ENCODE measurements around the gene POLR3F.
"Not testable (repeated sequence)": the region's sequence is repeated elsewhere in the genome, so short reads cannot be mapped to it uniquely, and the experiment has no call there.

Gene POLR3F

DNA sequence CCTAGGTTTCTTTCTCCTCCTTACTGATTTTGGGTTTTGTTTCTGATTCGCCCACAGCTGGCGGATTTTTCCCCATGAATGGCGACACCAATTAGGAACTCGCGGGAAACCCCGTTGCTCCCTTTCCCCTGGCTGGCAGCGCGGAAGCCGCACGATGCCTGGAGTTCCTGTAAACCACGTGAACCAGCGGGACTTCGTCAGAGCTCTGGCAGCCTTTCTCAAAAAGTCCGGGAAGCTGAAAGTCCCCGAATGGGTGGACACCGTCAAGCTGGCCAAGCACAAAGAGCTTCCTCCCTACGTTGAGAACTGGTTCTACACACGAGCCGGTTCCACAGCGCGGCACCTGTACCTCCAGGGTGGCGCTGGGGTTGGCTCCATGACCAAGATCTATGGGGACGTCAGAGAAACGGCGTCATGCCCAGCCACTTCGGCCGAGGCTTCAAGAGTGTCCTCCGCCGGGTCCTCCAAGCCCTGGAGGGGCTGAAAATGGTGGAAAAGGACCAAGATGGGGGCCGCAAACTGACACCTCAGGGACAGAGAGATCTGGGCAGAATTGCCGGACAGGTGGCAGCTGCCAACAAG lies 37.4 kb downstream of the POLR3F start:
- H3K9me3 ChIP-seq (ENCODE audit: control insufficient read depth in 2 of 2, low read length in 2 of 2): no peaks in the 10 kb centered on the region
- no peak overlapping the region for H3K27ac ChIP-seq (ENCODE audit: low read length)
- no peak overlapping the region for H3K4me3 ChIP-seq (ENCODE audit: low read length in 2 of 2)

DNA sequence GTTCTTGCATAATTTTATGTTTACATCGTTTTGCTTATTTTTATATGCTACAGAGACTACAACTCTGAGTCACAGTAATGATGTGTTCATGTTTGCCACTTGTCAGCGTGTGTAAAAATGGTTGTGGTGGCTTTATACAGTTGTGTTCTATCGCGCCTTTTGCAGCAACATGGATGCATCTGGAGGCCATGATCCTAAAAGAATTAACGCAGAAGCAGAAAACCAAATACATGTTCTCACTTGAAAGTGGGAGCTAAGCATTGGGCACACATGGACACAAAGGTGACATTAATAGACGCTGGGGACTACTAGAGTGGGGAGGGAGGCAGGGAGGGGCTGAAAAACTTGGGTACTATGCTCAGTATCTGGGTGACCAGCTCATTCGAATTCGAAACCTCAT lies 39.6 kb downstream of the POLR3F start:
- peaks cover 0 to 4% of the 10 kb centered on the region in 2 donors for H3K27me3 ChIP-seq (ENCODE audit: control insufficient read depth in 1 of 2, insufficient read depth in 2 of 2, low read length in 2 of 2)
- H3K27ac ChIP-seq (ENCODE audit: low read length): peak overlapping the region; percentile 97
- H3K9me3 ChIP-seq (ENCODE audit: control insufficient read depth in 2 of 2, low read length in 2 of 2): no peaks in the 10 kb centered on the region
- peaks cover 6% of the 10 kb centered on the region for H3K4me1 ChIP-seq (ENCODE audit: control insufficient read depth, insufficient read depth, low read length)
- H3K36me3 ChIP-seq (ENCODE audit: control insufficient read depth in 2 of 2, insufficient read depth in 2 of 2, low read length in 2 of 2): peaks cover 4 to 7% of the 10 kb centered on the region in 2 donors
- peak overlapping the region; percentile 85 to 100 for H3K4me3 ChIP-seq (ENCODE audit: low read length in 2 of 2)
- peak overlapping the region; percentile 81 to 99 for H3K9ac ChIP-seq (ENCODE audit: low read length in 2 of 2)

More for the DNA sequence above, 37.4 kb downstream of the POLR3F start:
- Histone ChIP-seq H3K4me1 (ENCODE audit: control insufficient read depth, insufficient read depth, low read length) (peaks cover 6% of the 10 kb centered on the region), H3K9ac (ENCODE audit: low read length in 2 of 2) (no peak overlapping the region), H3K36me3 (ENCODE audit: control insufficient read depth in 2 of 2, insufficient read depth in 2 of 2, low read length in 2 of 2) (no peaks in the 10 kb centered on the region), H3K27me3 (ENCODE audit: control insufficient read depth in 1 of 2, insufficient read depth in 2 of 2, low read length in 2 of 2) (peaks cover 0 to 4% of the 10 kb centered on the region in 2 donors)

DNA sequence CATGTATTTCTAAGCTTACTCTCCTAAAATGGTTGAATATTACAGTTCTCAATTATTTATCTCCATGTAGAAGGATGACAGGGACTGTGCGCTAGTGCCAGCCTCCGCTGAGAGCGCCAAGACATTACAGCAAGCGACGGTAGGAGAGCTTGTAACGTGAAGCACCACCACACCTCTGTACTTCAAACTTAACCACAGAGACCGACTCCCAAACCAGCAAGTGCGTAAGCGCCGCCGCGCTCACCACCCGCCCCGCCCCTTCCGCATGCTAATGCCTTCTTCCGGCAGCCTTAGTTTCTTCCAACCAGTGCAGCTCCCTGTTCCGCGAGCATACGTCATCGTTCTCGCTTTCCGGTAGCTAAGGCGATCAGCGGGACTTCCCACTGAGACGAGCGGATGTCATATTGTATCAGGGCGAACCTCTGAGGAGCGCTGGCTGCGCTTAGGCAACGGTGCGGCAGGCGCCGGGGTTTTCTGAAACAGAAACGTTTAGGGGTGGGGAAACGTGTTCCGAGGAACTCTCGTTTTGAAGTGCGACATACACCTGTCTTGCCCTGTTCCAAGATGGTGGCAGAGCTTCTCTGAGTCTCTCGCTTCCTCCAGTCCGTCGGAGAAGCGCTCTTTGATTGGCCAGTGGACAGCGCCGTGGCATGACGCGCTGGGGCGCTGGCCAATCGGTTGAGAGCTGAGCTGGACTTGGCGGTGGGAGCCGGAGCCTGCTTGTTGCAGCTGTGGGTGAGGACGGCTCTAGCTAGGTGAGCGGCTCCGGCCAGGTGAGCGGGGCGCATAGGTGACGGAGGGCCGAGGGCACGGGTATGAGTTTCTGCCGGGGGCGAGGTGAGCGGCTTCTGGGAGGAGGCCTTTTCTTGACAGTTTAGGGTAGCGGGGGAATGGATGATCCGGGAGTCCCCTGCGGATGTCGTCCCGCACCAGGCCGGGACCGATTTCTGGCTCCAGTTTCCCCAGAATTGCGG lies 40.3 kb downstream of the POLR3F start, which contains the start of gene SEC23B:
TSS of gene SEC23B (plus strand) at position 723 of the 974 bp plus-strand sequence. CDS start 2,896 bp downstream, outside the sequence.
- no peaks in the 10 kb centered on the region for H3K9me3 ChIP-seq (ENCODE audit: control insufficient read depth in 2 of 2, low read length in 2 of 2)
- H3K4me3 ChIP-seq (ENCODE audit: low read length in 2 of 2): peak within 1 kb of the TSS; percentile 85 to 100
- peaks cover 0 to 4% of the 10 kb centered on the region in 2 donors for H3K27me3 ChIP-seq (ENCODE audit: control insufficient read depth in 1 of 2, insufficient read depth in 2 of 2, low read length in 2 of 2)
- peak within 1 kb of the TSS; percentile 81 to 99 for H3K9ac ChIP-seq (ENCODE audit: low read length in 2 of 2)
- H3K27ac ChIP-seq (ENCODE audit: low read length): peak within 1 kb of the TSS; percentile 97
- H3K36me3 ChIP-seq (ENCODE audit: control insufficient read depth in 2 of 2, insufficient read depth in 2 of 2, low read length in 2 of 2): peaks cover 4 to 7% of the 10 kb centered on the region in 2 donors
- H3K4me1 ChIP-seq (ENCODE audit: control insufficient read depth, insufficient read depth, low read length): peaks cover 6% of the 10 kb centered on the region

DNA sequence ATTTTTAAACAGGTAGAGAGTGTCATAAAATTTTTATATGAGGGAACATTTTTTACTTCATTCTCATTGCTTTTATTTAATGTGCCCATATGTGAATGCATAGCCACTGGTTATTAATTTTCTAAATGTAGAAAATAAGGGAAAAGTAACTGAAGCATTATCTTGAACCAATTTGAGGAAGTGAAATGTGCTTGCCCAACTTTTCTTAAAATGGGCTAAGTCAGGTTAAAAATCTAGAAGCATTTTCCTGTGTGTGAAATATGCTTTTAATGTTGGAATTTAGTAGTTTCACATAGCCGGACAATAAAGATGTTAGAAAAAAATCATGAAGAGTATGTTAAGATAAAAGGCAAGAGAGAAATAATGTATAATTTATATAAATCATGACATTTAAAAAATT lies 44.4 kb downstream of the POLR3F start:
- Histone ChIP-seq H3K36me3 (ENCODE audit: control insufficient read depth in 2 of 2, insufficient read depth in 2 of 2, low read length in 2 of 2) (peaks cover 13 to 18% of the 10 kb centered on the region in 2 donors), H3K27me3 (ENCODE audit: control insufficient read depth in 1 of 2, insufficient read depth in 2 of 2, low read length in 2 of 2) (no peaks in the 10 kb centered on the region), H3K4me1 (ENCODE audit: control insufficient read depth, insufficient read depth, low read length) (peaks cover 6% of the 10 kb centered on the region), H3K27ac (ENCODE audit: low read length) (no peak overlapping the region), H3K9ac (ENCODE audit: low read length in 2 of 2) (no peak overlapping the region), H3K9me3 (ENCODE audit: control insufficient read depth in 2 of 2, low read length in 2 of 2) (no peaks in the 10 kb centered on the region), H3K4me3 (ENCODE audit: low read length in 2 of 2) (no peak overlapping the region)

DNA sequence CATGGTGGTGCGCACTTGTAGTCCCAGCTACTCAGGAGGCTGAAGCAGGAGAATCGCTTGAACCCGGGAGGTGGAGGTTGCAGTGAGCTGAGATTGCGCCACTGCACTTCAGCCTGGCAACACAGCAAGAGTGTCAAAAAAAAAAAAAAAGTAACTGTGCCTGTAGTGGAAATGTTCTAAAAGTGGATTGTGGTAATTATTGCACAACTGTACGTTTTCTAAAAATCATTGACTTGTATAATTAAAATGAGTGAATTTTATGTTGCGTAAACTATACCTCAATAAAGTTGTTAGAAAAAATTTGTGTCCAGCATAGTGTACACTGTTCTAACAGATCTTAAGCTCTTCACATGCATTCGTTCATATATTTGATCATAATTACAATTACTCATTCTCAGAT lies 46.0 kb downstream of the POLR3F start:
- peaks cover 2% of the 10 kb centered on the region for H3K4me1 ChIP-seq (ENCODE audit: control insufficient read depth, insufficient read depth, low read length)

DNA sequence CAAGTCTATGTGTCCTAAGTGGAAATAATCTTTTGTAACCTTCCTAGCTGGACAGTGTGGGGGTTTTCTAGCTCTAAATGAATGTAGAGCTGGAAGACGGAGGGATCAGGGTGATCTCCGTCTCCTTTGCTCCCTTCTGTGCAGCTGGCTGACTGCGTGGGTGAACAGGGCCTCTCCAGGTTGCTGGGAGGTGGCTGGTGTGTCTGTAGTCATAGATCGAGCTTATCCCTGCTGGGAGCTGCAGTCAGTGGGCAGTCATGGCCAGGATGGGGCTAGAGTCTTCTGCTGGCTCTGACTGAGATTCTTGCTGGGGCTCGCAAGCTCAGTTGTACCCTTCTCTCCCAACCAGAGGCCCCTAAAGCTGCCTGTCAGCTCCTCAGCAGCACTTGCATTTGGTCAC lies 46.9 kb downstream of the POLR3F start:
- Histone ChIP-seq H3K4me1 (ENCODE audit: control insufficient read depth, insufficient read depth, low read length) (no peaks in the 10 kb centered on the region), H3K36me3 (ENCODE audit: control insufficient read depth in 2 of 2, insufficient read depth in 2 of 2, low read length in 2 of 2) (peaks cover 13 to 21% of the 10 kb centered on the region in 2 donors), H3K9ac (ENCODE audit: low read length in 2 of 2) (no peak overlapping the region), H3K4me3 (ENCODE audit: low read length in 2 of 2) (no peak overlapping the region), H3K27ac (ENCODE audit: low read length) (no peak overlapping the region), H3K9me3 (ENCODE audit: control insufficient read depth in 2 of 2, low read length in 2 of 2) (no peaks in the 10 kb centered on the region), H3K27me3 (ENCODE audit: control insufficient read depth in 1 of 2, insufficient read depth in 2 of 2, low read length in 2 of 2) (no peaks in the 10 kb centered on the region)

More for the DNA sequence above, 46.0 kb downstream of the POLR3F start:
- H3K36me3 ChIP-seq (ENCODE audit: control insufficient read depth in 2 of 2, insufficient read depth in 2 of 2, low read length in 2 of 2): peaks cover 13 to 21% of the 10 kb centered on the region in 2 donors
- no peak overlapping the region for H3K4me3 ChIP-seq (ENCODE audit: low read length in 2 of 2)
- H3K27ac ChIP-seq (ENCODE audit: low read length): no peak overlapping the region
- H3K27me3 ChIP-seq (ENCODE audit: control insufficient read depth in 1 of 2, insufficient read depth in 2 of 2, low read length in 2 of 2): no peaks in the 10 kb centered on the region
- H3K9me3 ChIP-seq (ENCODE audit: control insufficient read depth in 2 of 2, low read length in 2 of 2): no peaks in the 10 kb centered on the region
- H3K9ac ChIP-seq (ENCODE audit: low read length in 2 of 2): no peak overlapping the region

DNA sequence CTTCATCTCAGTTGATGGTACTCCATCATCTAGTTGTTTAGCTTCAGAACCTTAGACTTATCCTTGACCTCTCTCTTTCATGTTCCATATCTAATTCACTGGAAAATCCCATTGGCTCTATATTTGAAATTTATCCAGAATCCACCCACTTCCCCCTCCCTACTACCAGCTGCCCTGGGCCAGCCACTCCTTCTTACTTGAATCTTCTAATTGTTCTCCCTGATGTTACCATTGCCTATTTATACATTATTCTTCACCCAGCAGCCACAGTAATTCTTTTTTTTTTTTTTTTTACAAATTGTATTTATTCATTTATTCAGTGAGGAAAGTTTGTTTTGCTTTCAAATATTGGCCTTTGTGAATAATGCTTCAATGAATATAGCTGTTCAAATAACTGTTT lies 48.8 kb downstream of the POLR3F start:
- no peaks in the 10 kb centered on the region for H3K4me1 ChIP-seq (ENCODE audit: control insufficient read depth, insufficient read depth, low read length)
- no peaks in the 10 kb centered on the region for H3K9me3 ChIP-seq (ENCODE audit: control insufficient read depth in 2 of 2, low read length in 2 of 2)
- no peaks in the 10 kb centered on the region for H3K27me3 ChIP-seq (ENCODE audit: control insufficient read depth in 1 of 2, insufficient read depth in 2 of 2, low read length in 2 of 2)
- no peak overlapping the region for H3K27ac ChIP-seq (ENCODE audit: low read length)
- peaks cover 8 to 17% of the 10 kb centered on the region in 2 donors for H3K36me3 ChIP-seq (ENCODE audit: control insufficient read depth in 2 of 2, insufficient read depth in 2 of 2, low read length in 2 of 2)
- no peak overlapping the region for H3K4me3 ChIP-seq (ENCODE audit: low read length in 2 of 2)
- H3K9ac ChIP-seq (ENCODE audit: low read length in 2 of 2): no peak overlapping the region

DNA sequence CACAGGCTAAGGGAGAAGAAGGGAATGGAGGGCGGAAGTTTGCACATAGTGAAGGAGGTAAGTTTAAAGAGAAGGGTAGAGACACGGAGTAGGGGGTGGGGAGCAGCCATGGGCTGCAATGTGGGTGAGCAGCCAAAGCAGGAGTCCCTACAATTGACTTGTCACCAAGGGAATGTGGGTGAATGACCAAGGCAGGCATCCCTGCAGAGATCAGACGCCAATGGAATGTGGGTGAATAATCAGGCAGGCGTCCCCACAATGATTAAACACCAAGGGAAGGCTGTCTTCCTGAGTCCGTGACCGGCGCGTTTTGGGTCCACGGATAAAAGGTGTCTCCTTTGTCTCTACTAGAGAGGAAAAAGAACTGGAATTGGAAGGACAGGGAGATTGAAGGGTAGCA lies 54.9 kb downstream of the POLR3F start:
- not testable (repeated sequence) for H3K27ac ChIP-seq (ENCODE audit: low read length); H3K27me3 ChIP-seq (ENCODE audit: control insufficient read depth in 1 of 2, insufficient read depth in 2 of 2, low read length in 2 of 2); H3K9ac ChIP-seq (ENCODE audit: low read length in 2 of 2); H3K4me1 ChIP-seq (ENCODE audit: control insufficient read depth, insufficient read depth, low read length); H3K9me3 ChIP-seq (ENCODE audit: control insufficient read depth in 2 of 2, low read length in 2 of 2); H3K4me3 ChIP-seq (ENCODE audit: low read length in 2 of 2)
- H3K36me3 ChIP-seq (ENCODE audit: control insufficient read depth in 2 of 2, insufficient read depth in 2 of 2, low read length in 2 of 2): peaks cover 16 to 20% of the 10 kb centered on the region in 2 donors

DNA sequence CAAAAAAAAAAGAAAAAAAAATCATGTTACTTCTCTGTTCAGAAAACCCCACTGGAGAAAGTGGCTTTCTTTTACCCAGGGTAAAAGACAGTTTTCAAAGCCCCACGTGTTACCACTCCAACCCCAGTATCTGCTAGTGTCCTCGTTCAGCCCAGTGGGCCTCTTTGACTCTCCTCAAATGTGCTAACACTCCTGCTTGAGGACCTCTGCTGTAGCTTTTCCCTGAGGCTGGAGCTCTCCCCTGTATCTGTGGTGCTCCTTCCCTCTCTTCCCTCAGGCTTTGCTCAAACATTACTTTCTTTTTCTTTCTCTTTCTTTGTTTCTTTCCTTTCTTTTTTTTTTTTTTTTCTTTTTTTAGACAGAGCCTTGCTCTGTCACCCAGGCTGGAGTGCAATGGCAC lies 55.9 kb downstream of the POLR3F start:
- Histone ChIP-seq H3K27me3 (ENCODE audit: control insufficient read depth in 1 of 2, insufficient read depth in 2 of 2, low read length in 2 of 2) (no peaks in the 10 kb centered on the region), H3K36me3 (ENCODE audit: control insufficient read depth in 2 of 2, insufficient read depth in 2 of 2, low read length in 2 of 2) (peaks cover 25 to 29% of the 10 kb centered on the region in 2 donors), H3K4me1 (ENCODE audit: control insufficient read depth, insufficient read depth, low read length) (no peaks in the 10 kb centered on the region), H3K27ac (ENCODE audit: low read length) (no peak overlapping the region), H3K4me3 (ENCODE audit: low read length in 2 of 2) (no peak overlapping the region), H3K9ac (ENCODE audit: low read length in 2 of 2) (no peak overlapping the region), H3K9me3 (ENCODE audit: control insufficient read depth in 2 of 2, low read length in 2 of 2) (no peaks in the 10 kb centered on the region)

DNA sequence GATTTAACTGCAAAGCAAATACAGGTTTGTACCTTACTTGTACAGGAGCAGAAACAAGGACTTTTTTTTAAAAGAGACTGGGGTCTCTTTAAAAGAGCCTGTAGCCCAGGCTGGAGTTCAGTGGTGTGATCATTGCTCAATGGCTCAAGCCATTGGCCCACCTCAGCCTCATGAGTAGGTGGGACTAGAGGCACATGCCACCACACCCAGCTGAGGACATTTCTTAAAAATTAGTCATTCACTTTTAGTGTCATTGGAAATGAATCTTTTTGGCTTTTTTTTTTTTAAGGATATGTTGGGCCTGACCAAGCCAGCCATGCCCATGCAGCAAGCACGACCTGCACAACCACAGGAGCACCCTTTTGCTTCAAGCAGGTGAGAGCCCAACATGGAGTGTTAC lies 57.5 kb downstream of the POLR3F start:
- Histone ChIP-seq H3K9me3 (ENCODE audit: control insufficient read depth in 2 of 2, low read length in 2 of 2) (no peaks in the 10 kb centered on the region), H3K36me3 (ENCODE audit: control insufficient read depth in 2 of 2, insufficient read depth in 2 of 2, low read length in 2 of 2) (peaks cover 41 to 44% of the 10 kb centered on the region in 2 donors), H3K4me1 (ENCODE audit: control insufficient read depth, insufficient read depth, low read length) (no peaks in the 10 kb centered on the region), H3K9ac (ENCODE audit: low read length in 2 of 2) (no peak overlapping the region), H3K4me3 (ENCODE audit: low read length in 2 of 2) (no peak overlapping the region), H3K27ac (ENCODE audit: low read length) (no peak overlapping the region), H3K27me3 (ENCODE audit: control insufficient read depth in 1 of 2, insufficient read depth in 2 of 2, low read length in 2 of 2) (no peaks in the 10 kb centered on the region)
